Amniotic epithelial cell (primary cell): ENCODE results near the gene SRRM2.
A peak's percentile ranks its signal among the peaks of the same experiment; 100 is the strongest.

Experiments used
- DNase-seq: peaks from one replicate; pipeline ENCODE4 v3.0.0-alpha.2; 2010; ENCODE audit warnings: low read depth

SRRM2 gene

DNA sequence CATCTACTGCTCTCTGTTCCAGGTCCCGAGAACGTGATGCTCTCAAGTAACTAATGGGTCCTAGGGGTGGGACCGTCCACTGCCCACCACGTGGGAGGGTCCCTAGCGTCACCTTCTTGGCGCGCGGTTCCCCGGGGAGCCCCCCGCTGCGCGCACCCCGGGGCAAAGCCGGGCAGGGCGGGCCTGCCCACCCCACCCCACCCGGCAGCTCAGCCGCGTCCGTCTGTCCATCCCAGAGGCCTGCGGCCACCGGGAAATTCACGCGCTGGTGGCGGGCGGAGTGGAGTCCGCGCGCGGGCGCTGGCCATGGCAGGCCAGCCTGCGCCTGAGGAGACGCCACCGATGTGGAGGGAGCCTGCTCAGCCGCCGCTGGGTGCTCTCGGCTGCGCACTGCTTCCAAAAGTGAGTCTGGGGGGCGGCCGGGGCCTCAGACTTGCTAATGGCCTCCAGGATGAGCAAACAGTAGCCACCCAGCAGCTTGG, 46.3 kb downstream of the SRRM2 start:
- DNase-seq, result no peak

DNA sequence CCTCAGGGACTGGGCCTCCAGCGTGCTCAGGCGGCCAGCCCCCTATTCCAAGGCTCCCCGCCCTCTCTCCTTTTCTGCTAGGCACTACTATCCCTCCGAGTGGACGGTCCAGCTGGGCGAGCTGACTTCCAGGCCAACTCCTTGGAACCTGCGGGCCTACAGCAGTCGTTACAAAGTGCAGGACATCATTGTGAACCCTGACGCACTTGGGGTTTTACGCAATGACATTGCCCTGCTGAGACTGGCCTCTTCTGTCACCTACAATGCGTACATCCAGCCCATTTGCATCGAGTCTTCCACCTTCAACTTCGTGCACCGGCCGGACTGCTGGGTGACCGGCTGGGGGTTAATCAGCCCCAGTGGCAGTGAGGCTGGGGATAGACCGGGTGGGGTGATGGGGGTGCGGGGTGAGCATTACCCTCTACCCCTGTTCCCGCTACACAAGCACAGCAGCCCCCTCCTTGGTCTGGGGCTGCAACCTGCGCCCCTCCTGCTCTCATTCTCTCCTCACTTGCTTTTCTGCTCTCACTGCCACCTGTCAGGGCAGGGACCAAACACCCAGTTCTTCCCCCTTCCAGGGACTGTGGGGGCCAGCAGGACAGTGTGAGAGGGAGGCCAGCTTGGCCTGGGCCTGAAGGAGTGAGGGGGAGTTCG, 46.9 kb downstream of the SRRM2 start:
- no peak for DNase-seq

DNA sequence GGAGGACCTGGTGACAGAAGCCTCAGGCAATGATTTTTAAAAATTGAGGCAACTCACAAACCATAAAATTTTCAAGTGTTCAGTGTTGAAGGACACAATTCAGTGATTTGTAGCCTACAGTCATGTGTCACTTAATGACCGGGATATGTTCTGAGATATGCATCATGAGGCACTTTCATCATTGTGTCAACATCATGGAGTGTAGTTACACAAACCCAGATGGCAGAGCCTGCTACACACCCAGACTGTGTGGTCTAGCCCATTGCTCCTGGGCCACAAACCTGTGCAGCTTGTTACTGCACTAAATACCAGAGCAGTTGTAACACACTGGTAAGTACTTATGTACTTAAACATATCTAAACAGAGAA, 47.4 kb downstream of the SRRM2 start:
- peak; percentile 63 for DNase-seq

DNA sequence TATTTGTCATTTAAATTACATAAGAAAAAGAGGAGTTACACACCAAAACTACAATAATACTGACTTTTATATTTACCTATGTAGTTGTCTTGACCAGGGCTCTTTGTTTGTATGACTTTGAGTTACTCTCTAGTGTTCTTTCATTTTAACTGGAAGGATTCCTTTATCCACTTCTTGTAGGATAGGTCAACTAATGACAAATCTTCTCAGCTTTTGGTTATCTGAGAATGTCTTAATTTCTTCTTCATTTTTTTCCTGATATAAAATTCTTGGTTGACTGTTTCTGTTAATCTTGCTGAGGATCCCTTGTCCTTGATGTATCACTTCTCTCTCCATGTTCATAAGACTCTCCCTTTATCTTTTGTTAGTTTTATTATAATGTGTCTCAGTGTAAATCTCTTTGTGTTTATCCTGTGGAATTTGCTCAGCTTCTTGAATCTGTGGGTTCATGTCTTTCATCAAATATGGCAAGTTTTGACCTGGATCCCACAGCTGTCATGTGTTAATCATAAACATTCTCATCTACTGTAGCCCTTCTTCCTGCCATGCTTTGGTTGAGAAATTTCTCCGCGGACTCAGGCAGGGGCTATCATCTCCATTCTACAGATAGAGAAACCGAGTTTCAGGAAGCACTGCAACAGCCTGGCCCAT, 51.2 kb downstream of the SRRM2 start:
- DNase-seq, result no peak

DNA sequence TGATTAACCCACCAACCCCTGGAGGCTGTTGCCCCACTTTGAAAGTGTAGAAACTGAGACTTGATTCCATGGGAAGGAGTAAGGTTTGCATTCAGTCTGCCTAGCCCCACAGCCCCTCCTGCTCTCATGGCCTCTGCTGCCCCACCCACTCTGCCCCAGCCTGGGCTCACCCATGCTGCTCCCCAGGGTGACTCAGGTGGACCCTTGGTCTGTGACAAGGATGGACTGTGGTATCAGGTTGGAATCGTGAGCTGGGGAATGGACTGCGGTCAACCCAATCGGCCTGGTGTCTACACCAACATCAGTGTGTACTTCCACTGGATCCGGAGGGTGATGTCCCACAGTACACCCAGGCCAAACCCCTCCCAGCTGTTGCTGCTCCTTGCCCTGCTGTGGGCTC, 52.3 kb downstream of the SRRM2 start:
- DNase-seq, result no peak

DNA sequence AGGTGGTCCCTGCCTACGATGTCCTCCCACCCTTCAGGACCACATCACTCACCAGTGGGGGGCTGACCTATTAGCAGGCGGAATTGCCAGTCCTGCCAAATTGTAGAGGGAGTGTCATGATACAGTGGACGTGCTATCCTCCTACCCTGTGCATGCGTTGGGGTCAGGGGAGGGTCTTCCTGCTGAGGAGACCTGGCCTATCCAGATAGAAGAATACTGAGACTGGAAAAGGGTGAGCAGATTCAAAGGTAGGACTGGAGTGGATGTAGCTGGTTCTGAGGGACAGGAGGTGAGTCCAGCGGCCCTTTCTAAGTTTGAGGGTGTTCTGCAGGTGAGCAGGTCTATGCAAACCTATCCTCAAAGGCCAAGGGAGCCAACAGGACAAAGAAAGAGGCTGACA, 53.8 kb downstream of the SRRM2 start:
- no peak for DNase-seq

DNA sequence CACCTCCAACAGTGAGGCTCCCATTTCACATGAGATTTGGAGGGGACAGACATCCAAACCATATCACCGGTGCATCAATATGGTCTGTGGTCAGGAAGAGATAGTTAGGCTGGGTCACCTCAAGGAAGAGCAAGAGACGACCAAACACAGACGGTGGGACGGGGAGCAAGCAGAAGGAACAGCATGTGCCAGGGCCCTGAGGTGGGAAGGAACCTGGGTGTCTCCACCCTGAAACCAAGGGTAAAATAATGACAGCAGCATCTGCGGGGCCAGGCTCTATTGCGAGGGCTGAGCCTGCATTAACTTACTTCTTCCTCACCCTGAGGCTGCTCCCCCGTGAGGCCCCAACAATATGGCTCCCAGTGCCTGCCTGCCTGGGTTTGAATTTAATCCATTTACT, 55.7 kb downstream of the SRRM2 start:
- no peak for DNase-seq

DNA sequence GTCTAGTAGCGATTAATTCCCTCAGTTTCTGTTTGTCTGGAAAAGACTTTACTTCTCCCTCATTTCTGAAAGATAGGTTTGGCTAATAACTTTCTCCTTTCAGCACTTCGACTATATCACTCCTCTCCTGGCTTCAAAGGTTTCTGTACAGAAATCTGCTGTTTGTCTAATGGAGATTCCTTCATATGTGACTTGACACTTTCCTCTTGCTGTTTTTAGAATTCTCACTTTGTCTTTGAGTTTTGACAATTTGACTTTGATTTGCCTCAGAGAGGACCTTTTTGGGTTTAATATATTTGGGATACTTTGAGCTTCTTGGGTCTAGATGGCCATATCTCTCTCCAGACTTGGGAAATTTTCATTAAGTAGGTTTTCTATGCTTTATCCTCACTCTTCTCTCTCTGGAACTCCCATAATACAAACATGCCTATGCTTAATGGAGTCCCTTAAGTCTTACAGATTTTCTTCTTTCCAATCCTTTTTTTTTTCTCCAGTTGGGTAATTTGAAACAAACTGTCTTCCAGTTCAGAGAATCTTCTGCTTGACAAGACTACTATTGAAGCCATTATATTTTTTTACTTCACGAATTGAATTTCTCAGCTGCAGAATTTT, 56.8 kb downstream of the SRRM2 start:
- DNase-seq, result no peak

DNA sequence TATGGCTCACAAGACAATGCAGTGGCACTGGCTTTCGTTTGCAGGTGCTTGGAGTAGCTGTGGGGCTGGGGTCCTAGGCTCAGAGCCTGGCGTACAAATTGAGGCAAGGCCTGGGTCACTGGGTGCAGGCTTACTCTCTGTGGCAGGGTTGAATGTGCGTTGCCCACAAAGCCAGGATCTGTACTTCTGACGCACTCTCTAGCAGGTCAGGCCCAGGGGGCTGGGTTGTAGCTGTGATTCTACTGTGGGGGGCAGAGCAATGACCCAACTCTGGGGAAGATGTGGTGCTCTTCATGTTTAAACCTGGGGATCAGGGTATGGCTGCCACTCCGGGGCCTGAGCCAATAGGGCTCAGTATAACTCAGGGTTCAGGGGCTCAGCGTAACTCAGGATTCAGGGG, 58.2 kb downstream of the SRRM2 start:
- DNase-seq, result no peak

DNA sequence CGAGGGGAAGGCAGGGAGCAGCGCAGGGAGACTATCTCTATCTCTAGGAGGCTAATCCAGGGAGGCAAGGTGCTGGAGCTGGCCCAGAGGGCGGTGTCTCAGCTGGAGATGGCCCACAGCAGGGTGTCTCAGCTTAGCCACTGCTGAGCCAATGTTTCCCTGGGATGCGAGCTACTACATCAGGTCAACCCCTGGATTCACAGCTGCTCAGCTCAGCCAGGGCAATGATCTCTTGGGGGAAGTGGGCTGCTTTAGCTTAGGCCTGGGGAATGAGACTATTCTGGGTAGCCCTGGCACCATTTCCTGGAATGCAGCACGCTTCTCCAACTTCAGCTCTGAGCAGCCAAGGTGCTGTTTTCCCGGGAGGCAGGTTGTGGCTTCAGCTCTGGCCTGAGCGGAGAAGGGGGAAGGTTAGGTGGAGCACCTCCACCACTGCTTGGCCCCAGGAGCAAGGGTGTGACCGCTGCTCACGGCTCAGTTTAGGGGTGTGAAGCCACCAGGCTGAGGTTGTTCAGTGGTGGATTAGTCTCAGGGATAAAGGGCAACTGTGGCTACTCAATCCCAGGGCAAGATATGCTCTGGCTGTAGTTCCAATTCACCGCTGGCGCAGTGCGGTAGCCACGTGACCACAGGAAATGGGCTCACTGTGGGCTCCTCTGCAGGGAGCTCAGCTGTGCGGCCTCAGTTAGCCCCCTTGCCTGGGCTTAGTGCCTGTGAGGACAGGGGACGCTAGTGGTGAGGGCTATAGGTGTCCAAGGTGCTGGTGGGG, 59.4 kb downstream of the SRRM2 start:
- DNase-seq, result no peak

DNA sequence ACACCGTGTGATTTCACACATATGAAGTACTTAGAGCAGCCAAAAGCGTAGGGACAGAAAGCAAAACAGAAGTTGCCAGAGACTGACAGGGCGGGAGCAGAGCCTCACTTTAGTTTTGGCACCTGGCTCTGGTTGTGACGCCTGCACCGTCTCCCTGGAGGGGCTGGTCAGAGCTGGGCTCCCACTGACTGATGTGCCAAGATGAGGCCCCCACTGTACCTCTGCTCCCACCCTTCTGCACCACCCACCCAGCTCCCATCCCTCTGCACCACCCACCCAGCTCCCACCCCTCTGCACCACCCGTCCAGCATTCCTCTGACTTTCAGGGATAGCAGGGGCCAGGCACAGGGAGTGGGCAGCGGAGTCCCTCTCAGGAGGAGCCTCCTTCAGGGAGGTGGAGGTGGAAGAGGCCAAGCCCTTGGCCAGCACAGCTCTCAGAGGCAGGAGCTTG, 61.4 kb downstream of the SRRM2 start:
- DNase-seq, result no peak

DNA sequence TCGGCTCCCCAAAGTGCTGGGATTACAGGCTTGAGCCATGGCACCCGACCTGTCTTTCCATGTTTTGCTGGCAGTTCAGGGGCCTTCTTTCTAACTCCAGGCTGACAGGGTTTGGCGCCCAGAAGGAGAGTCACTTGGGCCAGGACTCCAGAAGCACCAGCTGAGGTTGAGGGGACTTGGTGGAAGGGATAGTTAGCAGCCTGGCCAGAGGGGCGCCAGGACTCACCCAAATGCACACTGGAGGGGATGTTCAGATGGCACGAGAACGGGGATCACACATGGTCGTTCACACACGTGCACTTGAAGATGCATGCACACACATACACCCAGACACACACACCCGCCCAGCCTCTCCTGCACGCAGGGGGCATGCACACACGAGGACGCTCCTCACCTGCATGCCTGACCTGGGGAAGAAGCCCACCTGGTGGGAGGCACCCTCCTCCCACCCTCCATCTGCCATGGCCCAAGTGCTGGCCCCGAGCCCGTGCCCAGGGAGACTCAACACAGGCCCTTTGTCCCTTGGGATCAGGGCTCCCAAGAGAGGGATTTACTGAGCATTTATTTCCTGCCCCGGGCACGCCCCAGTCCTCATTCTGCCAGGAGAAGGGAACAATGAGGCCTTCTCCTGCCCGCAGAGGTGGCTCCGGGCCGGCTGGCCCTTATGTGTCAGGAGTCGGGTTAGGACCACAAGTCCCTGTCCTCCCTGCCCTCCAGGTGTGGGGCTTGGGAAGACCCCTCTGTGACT, 62.3 kb downstream of the SRRM2 start:
- DNase-seq, result no peak

DNA sequence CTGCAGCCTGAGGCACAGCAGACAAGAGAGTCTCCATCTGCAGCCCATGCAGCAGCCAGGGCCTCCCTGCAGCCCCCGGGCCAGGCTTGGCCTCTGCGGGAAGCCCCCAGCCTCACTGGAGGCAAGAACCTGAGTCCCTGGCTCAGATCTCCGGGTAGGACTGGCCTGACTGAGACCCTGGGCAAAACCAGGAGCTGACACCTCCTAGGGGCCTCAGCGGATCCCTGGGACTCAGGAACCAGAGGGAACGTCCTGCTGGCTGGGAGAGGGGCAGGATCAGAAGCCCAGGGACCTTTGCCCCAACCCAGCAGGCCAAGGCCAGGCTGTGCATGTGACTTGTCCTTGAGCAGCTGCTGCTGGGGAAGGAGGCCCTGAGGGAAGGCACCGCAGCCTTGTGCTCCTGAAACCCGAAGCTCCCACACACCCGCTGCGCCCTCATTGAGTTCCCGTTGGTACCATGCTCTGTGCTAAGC, 62.9 kb downstream of the SRRM2 start:
- DNase-seq, result no peak

DNA sequence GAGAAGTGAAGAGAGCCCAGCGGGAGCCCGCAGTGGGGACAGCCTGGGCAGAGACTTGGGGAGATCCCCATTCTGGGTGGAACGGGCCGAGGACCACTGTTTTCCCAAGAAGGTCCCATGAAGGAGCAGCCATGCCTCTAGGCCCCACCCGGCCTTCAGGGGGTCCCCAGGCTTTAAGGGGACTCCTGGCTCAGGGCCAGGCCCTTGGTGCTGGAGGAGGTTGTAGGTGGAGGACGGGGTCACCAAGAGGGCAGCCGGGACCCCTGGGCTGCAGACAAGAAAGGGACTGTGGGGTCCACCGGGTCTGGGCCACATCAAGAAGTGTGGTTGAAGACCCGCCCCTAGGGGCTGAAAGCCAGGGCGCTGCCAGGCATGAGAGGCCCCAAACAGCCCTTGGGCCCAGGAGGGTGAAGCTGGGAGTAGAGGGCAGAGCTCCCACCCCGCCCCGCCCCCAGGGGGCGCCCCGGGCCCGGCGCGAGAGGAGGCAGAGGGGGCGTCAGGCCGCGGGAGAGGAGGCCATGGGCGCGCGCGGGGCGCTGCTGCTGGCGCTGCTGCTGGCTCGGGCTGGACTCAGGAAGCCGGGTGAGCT, 64.4 kb downstream of the SRRM2 start, which contains the start of gene PRSS21:
Gene PRSS21, plus strand, starts transcription at position 487 of the 589 bp plus-strand sequence. Its CDS starts 32 bp downstream, at position 519.
- no peak for DNase-seq

DNA sequence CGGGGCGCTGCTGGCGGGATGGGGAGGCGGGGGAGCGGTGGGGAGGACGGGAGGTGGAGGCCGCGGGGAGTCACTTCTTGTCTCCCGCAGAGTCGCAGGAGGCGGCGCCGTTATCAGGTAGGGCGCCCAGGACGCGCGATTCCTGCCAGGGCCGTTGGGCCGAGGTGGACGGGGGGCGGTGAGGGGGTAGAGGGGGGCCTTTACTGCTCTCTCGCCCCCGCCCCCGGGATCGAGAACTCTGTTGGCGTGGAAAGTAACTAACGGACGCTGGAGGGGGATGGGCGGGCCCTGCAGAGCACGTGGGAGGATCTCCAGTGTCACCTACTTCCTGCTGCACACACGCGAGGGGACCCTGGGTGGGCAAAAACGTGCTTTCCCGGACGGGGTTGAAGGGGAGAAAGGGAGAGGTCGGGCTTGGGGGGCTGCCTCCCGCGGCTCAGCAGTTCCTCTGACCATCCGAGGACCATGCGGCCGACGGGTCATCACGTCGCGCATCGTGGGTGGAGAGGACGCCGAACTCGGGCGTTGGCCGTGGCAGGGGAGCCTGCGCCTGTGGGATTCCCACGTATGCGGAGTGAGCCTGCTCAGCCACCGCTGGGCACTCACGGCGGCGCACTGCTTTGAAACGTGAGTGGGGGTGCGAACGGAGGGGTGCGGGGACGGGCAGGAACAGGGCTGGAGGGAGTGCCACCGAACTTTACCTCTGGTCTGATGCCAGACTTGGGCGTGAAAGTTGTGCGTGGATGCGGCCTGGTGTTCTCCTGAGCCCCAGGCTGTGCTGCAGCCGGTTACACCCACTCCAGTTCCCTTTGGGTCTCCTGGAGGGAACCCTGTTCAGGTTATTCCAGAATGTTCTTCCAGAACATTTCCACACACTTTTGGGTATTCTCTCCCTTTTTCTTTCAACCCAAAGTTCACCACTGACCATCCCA, 65.2 kb downstream of the SRRM2 start:
- DNase-seq, result no peak

DNA sequence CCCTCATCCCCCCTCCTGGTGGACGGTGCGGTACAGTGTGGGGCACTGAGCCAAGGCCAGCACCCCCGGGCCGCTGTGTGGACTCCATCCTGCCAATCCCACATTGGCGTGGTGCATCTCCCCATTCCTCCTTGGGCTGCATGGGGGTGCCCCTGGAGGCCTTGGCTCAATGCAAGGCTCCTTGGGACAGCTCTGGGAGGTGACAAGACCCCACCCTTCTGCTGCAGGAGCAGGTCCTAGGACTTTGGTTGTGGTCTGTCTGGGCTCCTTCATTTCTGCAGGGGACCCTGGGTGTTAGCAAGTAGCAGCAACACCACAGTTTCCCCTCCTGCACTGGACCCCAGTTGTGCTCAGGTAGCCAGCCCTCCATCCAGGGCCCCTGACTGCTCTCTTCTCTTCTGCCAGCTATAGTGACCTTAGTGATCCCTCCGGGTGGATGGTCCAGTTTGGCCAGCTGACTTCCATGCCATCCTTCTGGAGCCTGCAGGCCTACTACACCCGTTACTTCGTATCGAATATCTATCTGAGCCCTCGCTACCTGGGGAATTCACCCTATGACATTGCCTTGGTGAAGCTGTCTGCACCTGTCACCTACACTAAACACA, 65.9 kb downstream of the SRRM2 start:
- DNase-seq, result no peak

DNA sequence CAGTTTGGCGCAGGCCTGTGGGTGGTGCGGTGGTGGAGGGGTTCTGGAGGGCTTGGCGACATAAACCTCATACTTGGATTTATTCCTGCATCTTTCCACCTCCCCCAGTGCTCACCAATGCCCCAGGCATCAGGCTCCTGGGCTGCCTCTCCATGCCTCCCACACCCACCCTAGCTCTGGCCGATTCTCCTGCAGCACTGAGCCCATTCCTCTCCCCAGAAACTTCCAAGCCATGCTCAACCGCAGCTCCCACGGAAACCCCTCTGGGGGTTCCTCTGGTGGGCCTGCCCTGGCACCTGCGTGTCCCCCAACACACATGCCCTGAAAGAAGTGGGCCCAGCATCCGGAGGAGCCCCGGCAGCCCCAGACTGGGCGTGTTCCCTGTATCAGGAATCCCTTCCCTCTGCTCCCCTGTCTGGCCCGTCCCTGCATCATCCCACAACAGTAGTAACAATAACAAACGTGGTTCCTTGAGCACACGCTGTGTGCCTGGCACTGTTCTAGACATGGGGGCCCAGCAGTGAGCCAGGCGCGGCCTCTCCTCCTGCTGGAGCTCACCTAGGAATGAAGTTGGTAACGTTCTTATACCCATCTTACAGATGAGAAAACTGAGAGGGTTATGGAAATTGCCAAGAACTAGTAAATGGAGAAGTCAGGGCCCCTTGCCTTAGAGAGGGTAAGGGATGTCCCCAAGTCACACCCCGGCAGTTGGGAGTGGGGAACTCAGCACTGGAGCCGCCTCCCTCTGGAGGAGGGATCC, 66.9 kb downstream of the SRRM2 start:
- DNase-seq, result no peak

DNA sequence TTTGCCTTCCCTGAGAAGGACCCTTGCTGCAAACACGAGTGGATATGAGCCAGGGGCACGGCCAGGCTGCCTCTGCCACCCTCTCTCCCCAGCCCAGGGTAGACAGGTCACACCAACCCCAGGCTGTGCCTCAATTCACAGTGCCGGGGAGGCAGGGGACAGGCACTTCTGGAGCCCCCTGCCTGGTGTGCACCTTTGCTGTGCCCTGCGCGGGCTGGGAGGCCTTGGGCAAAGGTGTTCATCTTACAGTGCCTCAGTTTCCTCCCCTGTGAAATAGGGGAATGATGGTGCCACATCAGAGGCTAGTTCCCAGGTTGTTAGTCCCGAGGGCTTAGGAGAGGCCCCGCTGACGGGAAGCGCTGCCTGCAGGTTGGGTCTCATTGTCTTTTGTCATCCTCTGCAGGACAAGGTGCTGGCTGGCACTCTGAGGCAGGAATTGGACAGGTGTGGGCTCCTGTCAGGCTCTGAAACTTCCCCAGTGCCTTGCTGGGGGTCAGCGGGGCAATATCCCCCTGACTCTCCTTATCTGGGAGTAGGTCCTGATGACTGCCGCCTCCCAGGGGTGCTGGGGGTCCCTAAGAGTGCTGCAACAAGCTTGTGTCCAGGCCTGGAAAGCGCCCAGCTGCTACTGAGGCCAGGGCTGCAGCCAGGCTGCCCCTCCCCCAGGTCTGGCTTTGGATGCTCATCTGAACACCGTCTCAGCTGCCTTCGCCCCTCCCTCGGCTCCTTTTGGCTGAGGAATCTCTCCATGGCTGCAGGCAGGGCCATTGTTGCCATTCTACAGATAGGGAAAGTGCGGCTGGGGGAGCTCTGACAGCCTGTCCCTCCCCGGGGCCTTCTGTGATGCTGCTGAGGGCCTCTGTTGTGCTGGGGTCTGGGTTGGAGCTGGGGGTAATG, 67.7 kb downstream of the SRRM2 start:
- DNase-seq, result no peak
